ENCODE results near the gene RPS2.

Gene RPS2

DNA sequence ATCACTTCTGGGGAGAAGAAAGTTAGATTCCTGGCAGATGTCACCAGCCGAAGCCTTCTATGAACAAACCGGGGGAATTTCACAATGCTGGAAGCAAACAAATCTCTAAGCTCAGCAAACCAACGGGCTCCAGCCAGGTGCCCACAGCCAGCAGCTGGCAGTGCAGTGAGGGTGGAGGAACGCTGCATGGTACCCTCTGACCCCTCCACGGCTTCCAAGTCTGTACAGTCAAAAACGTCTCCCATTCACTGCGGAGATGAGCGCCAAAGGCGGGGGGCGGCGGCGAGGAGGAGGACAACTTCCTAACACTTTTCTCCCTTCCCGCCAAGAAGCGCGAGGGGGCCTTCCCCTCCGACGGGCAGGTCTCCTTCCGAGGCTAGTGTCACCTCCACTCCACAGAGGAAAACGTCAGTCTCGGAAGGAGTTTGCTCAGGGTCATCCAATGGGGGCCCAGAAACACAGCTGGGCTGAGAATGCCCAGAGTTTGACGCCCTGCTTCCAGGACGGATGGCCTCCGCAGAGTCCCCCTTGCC is 44.1 kb upstream of the RPS2 start:
- H3K36me3 ChIP-seq (ENCODE audit: control insufficient read depth, insufficient read depth, low read length), result peaks cover 7% of the 10 kb centered on the region
- peak overlapping the region; percentile 68 for H3K4me3 ChIP-seq (replicated peaks; ENCODE audit: low read depth, low read length)
- TF ChIP-seq, protein P1, sequence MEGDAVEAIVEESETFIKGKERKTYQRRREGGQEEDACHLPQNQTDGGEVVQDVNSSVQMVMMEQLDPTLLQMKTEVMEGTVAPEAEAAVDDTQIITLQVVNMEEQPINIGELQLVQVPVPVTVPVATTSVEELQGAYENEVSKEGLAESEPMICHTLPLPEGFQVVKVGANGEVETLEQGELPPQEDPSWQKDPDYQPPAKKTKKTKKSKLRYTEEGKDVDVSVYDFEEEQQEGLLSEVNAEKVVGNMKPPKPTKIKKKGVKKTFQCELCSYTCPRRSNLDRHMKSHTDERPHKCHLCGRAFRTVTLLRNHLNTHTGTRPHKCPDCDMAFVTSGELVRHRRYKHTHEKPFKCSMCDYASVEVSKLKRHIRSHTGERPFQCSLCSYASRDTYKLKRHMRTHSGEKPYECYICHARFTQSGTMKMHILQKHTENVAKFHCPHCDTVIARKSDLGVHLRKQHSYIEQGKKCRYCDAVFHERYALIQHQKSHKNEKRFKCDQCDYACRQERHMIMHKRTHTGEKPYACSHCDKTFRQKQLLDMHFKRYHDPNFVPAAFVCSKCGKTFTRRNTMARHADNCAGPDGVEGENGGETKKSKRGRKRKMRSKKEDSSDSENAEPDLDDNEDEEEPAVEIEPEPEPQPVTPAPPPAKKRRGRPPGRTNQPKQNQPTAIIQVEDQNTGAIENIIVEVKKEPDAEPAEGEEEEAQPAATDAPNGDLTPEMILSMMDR (IDR thresholded peaks at IDR 0.05; ENCODE audit: insufficient read depth, low read length, poor library complexity, severe bottlenecking), result no peak
- no peak for DNase-seq (ENCODE audit: extremely low read depth, insufficient read length)
- H3K27me3 ChIP-seq (replicated peaks; ENCODE audit: control insufficient read depth, insufficient read depth, low read length), result no peaks in the 10 kb centered on the region

- Histone ChIP-seq H3K36me3 (ENCODE audit: control insufficient read depth, insufficient read depth, low read length) (peaks cover 13% of the 10 kb centered on the region), H3K4me3 (replicated peaks; ENCODE audit: low read depth, low read length) (peak overlapping the region; percentile 68), H3K27me3 (replicated peaks; ENCODE audit: control insufficient read depth, insufficient read depth, low read length) (no peaks in the 10 kb centered on the region)
- TF ChIP-seq, protein P1 (IDR thresholded peaks at IDR 0.05; ENCODE audit: insufficient read depth, low read length, poor library complexity, severe bottlenecking), result no peak
- no peak for DNase-seq (ENCODE audit: extremely low read depth, insufficient read length)
Measured at GRCh38 chr16:2008009-2008526, 43.4 kb upstream of the RPS2 start.

- TF ChIP-seq, protein P1 (IDR thresholded peaks at IDR 0.05; ENCODE audit: insufficient read depth, low read length, poor library complexity, severe bottlenecking), result no peak
- no peak for DNase-seq (ENCODE audit: extremely low read depth, insufficient read length)
- H3K27me3 ChIP-seq (replicated peaks; ENCODE audit: control insufficient read depth, insufficient read depth, low read length), result no peaks in the 10 kb centered on the region
- H3K36me3 ChIP-seq (ENCODE audit: control insufficient read depth, insufficient read depth, low read length), result peaks cover 22% of the 10 kb centered on the region
- peak overlapping the region; percentile 68 for H3K4me3 ChIP-seq (replicated peaks; ENCODE audit: low read depth, low read length)
Measured at GRCh38 chr16:2007081-2007836, 42.6 kb upstream of the RPS2 start.

DNA sequence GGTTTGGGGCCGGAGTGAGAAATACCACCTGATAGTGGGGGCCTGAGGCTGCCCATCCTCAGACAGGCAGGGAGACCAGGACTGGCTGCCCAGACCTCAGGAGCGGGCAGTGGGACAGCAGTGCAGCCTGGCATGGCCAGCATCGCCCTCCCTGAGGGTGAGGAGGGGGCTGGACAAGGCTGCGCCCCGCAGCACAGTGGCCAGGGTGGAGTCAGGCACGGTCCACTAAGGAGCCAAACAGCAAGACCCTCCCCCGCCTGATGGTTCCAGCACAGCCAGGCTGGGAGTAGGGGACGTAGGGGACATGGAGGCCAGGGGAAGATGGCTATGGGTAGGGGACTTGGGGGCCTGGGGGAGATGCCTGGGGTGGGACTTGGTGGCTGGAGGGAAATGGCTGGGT is 41.7 kb upstream of the RPS2 start:
- no peaks in the 10 kb centered on the region for H3K27me3 ChIP-seq (replicated peaks; ENCODE audit: control insufficient read depth, insufficient read depth, low read length)
- H3K4me3 ChIP-seq (replicated peaks; ENCODE audit: low read depth, low read length), result no peak overlapping the region
- DNase-seq (ENCODE audit: extremely low read depth, insufficient read length), result no peak
- H3K36me3 ChIP-seq (ENCODE audit: control insufficient read depth, insufficient read depth, low read length), result peaks cover 31% of the 10 kb centered on the region
- TF ChIP-seq, protein P1 (IDR thresholded peaks at IDR 0.05; ENCODE audit: insufficient read depth, low read length, poor library complexity, severe bottlenecking), result no peak

DNA sequence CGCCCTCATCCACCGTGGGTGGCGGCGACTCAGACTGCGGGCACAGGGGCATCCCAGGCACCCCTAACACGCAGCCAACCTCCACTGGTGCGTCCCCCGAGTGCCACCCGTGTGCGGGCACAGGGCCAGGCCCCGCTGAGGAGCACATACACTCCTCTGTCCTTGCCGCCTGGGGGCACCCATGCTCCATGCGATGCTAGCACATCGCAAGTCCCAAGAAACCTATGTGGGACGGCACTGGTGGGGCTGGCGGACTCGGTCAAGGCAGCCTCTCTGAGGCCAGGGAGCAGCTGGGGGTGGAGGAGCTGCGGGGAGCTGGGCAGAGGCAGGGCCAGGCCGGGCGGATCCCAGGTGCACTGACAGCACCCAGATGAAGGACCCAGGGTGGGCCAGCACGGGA is 41.0 kb upstream of the RPS2 start:
- Histone ChIP-seq H3K27me3 (replicated peaks; ENCODE audit: control insufficient read depth, insufficient read depth, low read length) (no peaks in the 10 kb centered on the region), H3K36me3 (ENCODE audit: control insufficient read depth, insufficient read depth, low read length) (peaks cover 35% of the 10 kb centered on the region), H3K4me3 (replicated peaks; ENCODE audit: low read depth, low read length) (no peak overlapping the region)
- DNase-seq (ENCODE audit: extremely low read depth, insufficient read length), result no peak
- TF ChIP-seq, protein P1 (IDR thresholded peaks at IDR 0.05; ENCODE audit: insufficient read depth, low read length, poor library complexity, severe bottlenecking), result peak; percentile 4

Measured in GM06990 (cell line).